AG09309 (cell line): ENCODE measurements around the gene AMPD3.

ENCODE experiments used
- DNase-seq: peaks from one replicate; pipeline ENCODE4 v3.0.0-alpha.2; 2010; ENCODE audit warnings: low read depth
- H3K4me3 ChIP-seq: 2 replicates; pipeline ENCODE4 v1.5.1; 2011; ENCODE audit warnings: mild to moderate bottlenecking, low read depth, low read length, moderate library complexity; ENCODE audit not compliant: control insufficient read depth
- CTCF ChIP-seq: IDR thresholded peaks from 2 replicates; pipeline ENCODE4 v1.5.1; 2011; ENCODE audit warnings: mild to moderate bottlenecking, low read depth, low read length, inconsistent platforms; ENCODE audit not compliant: insufficient read depth, control insufficient read depth; ENCODE audit errors: missing control alignments

Gene AMPD3

GRCh38 chr11:10550503-10551289 lies 95.6 kb downstream of the AMPD3 start:
- no peak for TF ChIP-seq CTCF
- peak; percentile 24 for DNase-seq

GRCh38 chr11:10551290-10551592 lies 96.2 kb downstream of the AMPD3 start:
- no peak for DNase-seq
- H3K4me3 ChIP-seq = no peak overlapping the region
- TF ChIP-seq CTCF = no peak

More at GRCh38 chr11:10550503-10551289, 95.6 kb downstream of the AMPD3 start:
- H3K4me3 ChIP-seq = no peak overlapping the region

- no peak overlapping the region for H3K4me3 ChIP-seq
- no peak for DNase-seq
- no peak for TF ChIP-seq CTCF
Observed at GRCh38 chr11:10551845-10552352, 96.8 kb downstream of the AMPD3 start.

- H3K4me3 ChIP-seq = no peak overlapping the region
- no peak for DNase-seq
- no peak for TF ChIP-seq CTCF
Observed at GRCh38 chr11:10556590-10556989, 101.5 kb downstream of the AMPD3 start.
